GM12874 (cell line): ENCODE results near the gene YARS2.

Experiments used
- TF ChIP-seq, protein P1 (sequence below): IDR thresholded peaks from 2 replicates; pipeline ENCODE4 v1.5.1; 2011; ENCODE audit warnings: low read depth, mild to moderate bottlenecking, control low read depth, low read length, moderate library complexity; ENCODE audit not compliant: insufficient read depth

YARS2 gene

DNA sequence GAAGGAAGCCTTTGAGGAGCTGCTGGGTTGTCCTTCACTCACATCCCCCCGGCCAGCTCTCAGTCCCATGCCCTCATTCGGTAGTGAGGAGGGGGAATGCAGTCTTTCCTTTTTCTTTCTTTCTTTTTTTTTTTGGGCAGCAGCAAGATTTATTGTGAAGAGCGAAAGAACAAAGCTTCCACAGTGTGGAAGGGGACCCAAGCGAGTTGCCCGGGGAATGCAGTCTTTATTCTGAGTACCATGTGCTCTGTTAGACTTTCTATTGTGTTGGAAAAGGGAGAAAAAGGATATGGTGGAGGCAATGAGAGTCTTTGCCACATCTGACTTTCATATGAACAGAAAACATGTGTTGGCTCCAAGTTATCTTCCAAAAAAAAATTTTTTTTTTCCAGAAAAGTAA is 29.9 kb upstream of the YARS2 start:
- TF ChIP-seq, protein P1, sequence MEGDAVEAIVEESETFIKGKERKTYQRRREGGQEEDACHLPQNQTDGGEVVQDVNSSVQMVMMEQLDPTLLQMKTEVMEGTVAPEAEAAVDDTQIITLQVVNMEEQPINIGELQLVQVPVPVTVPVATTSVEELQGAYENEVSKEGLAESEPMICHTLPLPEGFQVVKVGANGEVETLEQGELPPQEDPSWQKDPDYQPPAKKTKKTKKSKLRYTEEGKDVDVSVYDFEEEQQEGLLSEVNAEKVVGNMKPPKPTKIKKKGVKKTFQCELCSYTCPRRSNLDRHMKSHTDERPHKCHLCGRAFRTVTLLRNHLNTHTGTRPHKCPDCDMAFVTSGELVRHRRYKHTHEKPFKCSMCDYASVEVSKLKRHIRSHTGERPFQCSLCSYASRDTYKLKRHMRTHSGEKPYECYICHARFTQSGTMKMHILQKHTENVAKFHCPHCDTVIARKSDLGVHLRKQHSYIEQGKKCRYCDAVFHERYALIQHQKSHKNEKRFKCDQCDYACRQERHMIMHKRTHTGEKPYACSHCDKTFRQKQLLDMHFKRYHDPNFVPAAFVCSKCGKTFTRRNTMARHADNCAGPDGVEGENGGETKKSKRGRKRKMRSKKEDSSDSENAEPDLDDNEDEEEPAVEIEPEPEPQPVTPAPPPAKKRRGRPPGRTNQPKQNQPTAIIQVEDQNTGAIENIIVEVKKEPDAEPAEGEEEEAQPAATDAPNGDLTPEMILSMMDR: no peak

DNA sequence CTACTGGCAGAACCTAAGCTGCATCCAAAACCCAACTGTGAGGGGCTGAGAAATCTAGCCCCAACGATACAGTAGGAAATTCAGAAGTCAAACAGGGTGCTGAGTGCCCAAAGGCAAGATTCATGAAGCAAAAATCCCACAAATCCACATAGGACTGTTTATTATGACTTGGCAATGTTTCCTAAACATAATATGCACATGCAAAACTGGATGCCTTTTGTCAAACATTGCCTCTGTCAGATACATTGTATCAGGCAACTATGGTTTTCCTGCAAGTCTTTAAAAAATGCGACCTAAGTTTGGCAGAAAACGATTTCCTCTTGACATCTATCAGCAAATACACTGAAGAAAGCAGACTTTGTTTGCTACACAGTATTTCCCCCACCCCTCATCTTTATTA is 27.3 kb upstream of the YARS2 start:
- TF ChIP-seq, protein P1: no peak

DNA sequence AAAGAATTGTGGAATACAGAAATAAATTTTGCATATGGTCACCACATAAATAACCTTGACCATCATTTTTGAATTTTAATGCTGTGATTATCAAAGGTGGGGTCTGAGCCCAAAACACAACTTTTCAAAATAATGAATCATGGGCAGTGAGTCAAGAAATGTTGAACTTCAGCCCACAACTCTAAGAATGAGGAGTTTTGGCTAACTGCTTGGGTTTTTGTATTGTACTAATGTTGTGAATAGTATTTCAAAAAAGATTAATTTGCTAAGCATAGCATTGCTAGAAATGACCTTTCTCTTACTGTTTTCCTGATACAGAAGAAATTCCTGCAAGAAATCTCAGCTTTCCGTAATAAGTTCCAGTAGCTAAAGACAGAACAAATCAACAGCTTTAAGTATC is 24.4 kb upstream of the YARS2 start:
- TF ChIP-seq, protein P1: no peak

DNA sequence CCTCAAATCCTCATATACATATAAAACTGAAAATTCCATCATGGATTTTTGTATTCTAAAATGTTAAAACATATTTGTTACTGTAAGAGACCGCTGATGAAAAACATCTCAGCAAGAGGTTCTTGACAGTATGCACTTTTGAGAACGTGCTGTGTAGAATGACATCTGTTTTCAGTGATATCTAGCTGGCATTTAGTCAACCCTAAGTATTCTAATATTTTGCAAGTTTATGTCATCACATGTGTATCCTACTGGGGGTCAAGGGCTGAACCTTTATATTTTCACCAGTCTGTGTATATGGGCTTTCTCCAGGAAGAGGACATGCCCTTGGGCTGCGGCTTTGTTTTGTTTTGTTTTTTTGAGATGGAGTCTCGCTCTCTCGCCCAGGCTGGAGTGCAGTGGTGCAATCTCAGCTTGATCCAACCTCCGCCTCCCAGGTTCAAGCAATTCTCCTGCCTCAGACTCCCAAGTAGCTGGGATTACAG is 22.0 kb upstream of the YARS2 start:
- TF ChIP-seq, protein P1: no peak

DNA sequence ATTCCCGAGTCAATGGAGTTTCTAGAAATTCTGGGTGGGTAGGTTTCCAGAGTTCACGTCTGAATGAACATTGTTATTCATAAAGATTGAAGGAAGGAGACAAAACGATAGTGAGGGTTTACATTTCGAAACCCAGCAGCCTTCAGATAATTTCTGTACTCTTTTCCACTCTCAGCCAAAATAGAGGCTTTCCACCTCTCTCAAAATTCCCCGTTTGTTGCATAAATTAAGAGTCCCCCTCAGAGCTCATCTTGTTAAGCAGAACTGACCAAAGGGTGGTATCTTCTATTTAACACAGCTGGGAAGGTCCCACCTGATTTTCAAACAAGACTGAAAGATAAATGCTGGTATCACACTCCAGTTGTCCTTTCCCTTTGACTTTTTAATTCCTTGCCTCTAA is 21.5 kb upstream of the YARS2 start:
- TF ChIP-seq, protein P1: no peak

DNA sequence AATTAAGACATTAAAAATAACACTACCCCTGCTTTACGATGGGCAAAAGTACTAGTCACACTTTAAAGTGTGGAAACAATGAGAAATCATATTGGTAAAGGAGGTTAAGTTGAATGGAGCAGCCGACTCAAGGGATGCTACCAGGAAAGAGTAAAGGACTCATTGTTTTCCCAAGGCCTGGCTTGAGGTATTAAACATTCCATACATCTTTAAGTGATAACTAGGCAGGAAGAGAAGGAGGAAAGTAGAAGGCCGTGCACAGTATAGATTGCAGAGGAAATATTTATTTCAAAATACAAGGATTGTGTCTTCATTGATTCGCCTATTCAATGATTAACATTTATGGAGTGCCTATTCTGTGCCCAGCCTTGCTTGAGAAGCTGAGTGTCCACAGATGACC is 20.6 kb upstream of the YARS2 start:
- TF ChIP-seq, protein P1: no peak

DNA sequence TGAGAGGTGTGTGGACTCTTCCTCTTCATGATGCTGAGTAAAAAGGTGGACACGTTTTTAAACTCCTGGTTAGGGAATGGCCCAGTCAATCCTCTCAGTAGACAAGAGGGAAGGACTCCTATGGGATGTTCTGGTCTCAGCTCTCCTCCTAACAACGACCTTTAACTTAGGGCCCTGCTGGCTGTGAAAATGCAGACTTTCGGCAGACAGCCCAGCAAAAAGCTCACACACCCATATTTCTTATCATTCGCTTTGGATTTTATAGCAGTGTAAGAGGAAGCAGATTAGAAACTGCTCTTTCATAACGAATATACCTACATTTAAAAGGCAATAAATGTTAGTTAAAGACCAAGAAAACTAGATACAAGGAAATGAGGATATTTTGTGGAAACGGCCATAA is 18.0 kb upstream of the YARS2 start:
- TF ChIP-seq, protein P1: no peak

DNA sequence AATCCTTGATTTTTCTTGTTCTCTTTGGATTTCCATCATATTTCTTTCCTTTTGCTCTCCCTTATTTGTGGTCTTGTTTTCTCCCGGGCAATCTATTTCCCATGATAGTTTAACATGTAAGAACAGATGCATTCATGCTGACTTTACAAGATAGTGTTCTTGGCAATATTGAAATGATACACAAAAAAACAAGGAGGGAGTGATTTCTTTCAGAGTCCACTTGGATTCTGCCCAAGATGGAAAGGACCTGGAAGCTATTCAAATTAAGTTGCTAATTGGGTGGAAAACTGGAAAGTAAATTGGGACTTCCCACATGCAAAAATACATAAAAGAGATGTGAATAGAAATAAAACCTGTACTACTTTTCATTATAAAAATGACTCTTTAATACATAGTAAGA is 14.4 kb upstream of the YARS2 start:
- TF ChIP-seq, protein P1: no peak
